K562 (cell line): ENCODE measurements around the gene ERAS. TPM values are rescaled to one million over a fixed set of nuclear protein-coding genes. Genes with fewer than 3 reads are reported as not detected.

Source experiments
- COPS2 ChIP-seq: fragments of 450-650 bp; conservative IDR thresholded peaks from 2 replicates; pipeline ENCODE4 v1.6.1; 2016; ENCODE audit warnings: mild to moderate bottlenecking, moderate library complexity
- CTCF ChIP-seq, 3 experiments: IDR thresholded peaks in 2 of 3; conservative IDR thresholded peaks in 1 of 3; 2 replicates each; pipeline ENCODE4 v1.5.1; 2011 to 2012; ENCODE audit warnings: low read length in 3 of 3, mild to moderate bottlenecking in 3 of 3, control low read depth in 2 of 3, improper control_type of control experiment in 1 of 3, inconsistent platforms in 1 of 3, low read depth in 1 of 3, mixed read lengths in 1 of 3, moderate library complexity in 1 of 3; ENCODE audit not compliant: insufficient read depth in 2 of 3
- ELF2 ChIP-seq: fragments of 250-450 bp; sonication (Bioruptor Pico); IDR thresholded peaks from 2 replicates; pipeline ENCODE4 v1.5.0; 2021; ENCODE audit warnings: mild to moderate bottlenecking
- GABPB1 ChIP-seq: sonication (generic); formaldehyde crosslinking; IDR thresholded peaks from 2 replicates; pipeline ENCODE4 v1.8.0; 2022; ENCODE audit warnings: mild to moderate bottlenecking, missing genetic modification reagents
- ILK ChIP-seq: fragments of 450-650 bp; IDR thresholded peaks from 2 replicates; pipeline ENCODE4 v1.6.1; 2016; ENCODE audit warnings: missing genetic modification characterization, low read depth, mild to moderate bottlenecking, missing compliant biosample characterization, moderate library complexity, borderline replicate concordance
- NKRF ChIP-seq: fragments of 450-650 bp; IDR thresholded peaks from 2 replicates; pipeline ENCODE4 v1.6.1; 2016; ENCODE audit warnings: borderline replicate concordance
- PYGO2 ChIP-seq: fragments of 450-650 bp; IDR thresholded peaks from 2 replicates; pipeline ENCODE4 v1.6.1; 2016; ENCODE audit warnings: mild to moderate bottlenecking, missing genetic modification characterization, moderate library complexity, missing compliant biosample characterization
- SLC30A9 ChIP-seq: fragments of 250-450 bp; sonication (Bioruptor Pico); IDR thresholded peaks from 2 replicates; pipeline ENCODE4 v1.8.0; 2022; ENCODE audit warnings: mild to moderate bottlenecking, moderate library complexity
- SMAD2 ChIP-seq: fragments of 150-350 bp; IDR thresholded peaks from 2 replicates; pipeline ENCODE4 v1.6.1; 2014; ENCODE audit warnings: low read depth, mild to moderate bottlenecking, low read length
- STAT6 ChIP-seq: sonication (generic); formaldehyde crosslinking; IDR thresholded peaks from 2 replicates; pipeline ENCODE4 v1.8.1; 2023; ENCODE audit warnings: mild to moderate bottlenecking, missing genetic modification reagents
- ZNF124 ChIP-seq: sonication (generic); formaldehyde crosslinking; IDR thresholded peaks from 2 replicates; pipeline ENCODE4 v1.8.1; 2022; ENCODE audit warnings: missing genetic modification reagents
- ZNF23 ChIP-seq: fragments of 250-450 bp; sonication (Bioruptor Pico); IDR thresholded peaks from 2 replicates; pipeline ENCODE4 v1.4.0; 2020; ENCODE audit warnings: mild to moderate bottlenecking
- ZNF277 ChIP-seq: fragments of 250-450 bp; sonication (Bioruptor Pico); IDR thresholded peaks from 2 replicates; pipeline ENCODE4 v1.8.0; 2022; ENCODE audit warnings: inconsistent platforms, mild to moderate bottlenecking, moderate library complexity, borderline replicate concordance
- ZNF740 ChIP-seq, 3 experiments: fragments of 200-800 bp in 1 of 3; sonication (Bioruptor generic) in 1 of 3; sonication (generic) in 1 of 3; formaldehyde crosslinking in 1 of 3; IDR thresholded peaks; 2 replicates each; pipeline versions ENCODE4 v1.6.1 to v1.8.0; 2016 to 2022; ENCODE audit warnings: mild to moderate bottlenecking in 2 of 3, missing compliant biosample characterization in 2 of 3, missing genetic modification characterization in 2 of 3, missing genetic modification reagents in 1 of 3
- polyA plus RNA-seq, 8 experiments: library from polyadenylated mRNA; depleted of rRNA in 4 of 8; stranded (reverse) in 5 of 8; unstranded in 3 of 8; fragments of >200 nt; fragmentation: Nextera tagmentation in 2 of 8; fragmentation: Illumina TruSeq in 1 of 8; extraction: Ambion mirVana in 2 of 8; extraction: Trizol in 1 of 8; gene quantifications; 2 replicates each; pipeline versions ENCODE4 v1.2.1 to v1.2.3, GENCODE V29; 2011 to 2014; ENCODE audit warnings: inconsistent platforms in 1 of 8, missing spikeins in 1 of 8
- total RNA-seq, 7 experiments: library from RNA; depleted of rRNA in 6 of 7; stranded (reverse); fragments of >200 nt in 6 of 7; fragmentation: Illumina TruSeq in 2 of 7; extraction: Trizol in 2 of 7; gene quantifications; 2 replicates each; pipeline versions ENCODE4 v1.2.1 to v1.2.3, GENCODE V29; 2011 to 2021; ENCODE audit warnings: low replicate concordance in 1 of 7
- TF ChIP-seq, protein P1 (sequence below): fragments of 250-450 bp; sonication (Bioruptor Pico); IDR thresholded peaks from 2 replicates; pipeline ENCODE4 v1.8.0; 2021; ENCODE audit warnings: mild to moderate bottlenecking, moderate library complexity

Gene ERAS
- total and polyA plus RNA-seq, 9 of the 15 experiments (the other 6 are each of a cell fraction or from before 2014, with no cell fraction given) = 0.07 to 0.12 TPM; not detected in 7

GRCh38 chrX:48786825-48787504 lies 39.3 kb upstream of the ERAS start (continued):
- TF ChIP-seq, protein P1, sequence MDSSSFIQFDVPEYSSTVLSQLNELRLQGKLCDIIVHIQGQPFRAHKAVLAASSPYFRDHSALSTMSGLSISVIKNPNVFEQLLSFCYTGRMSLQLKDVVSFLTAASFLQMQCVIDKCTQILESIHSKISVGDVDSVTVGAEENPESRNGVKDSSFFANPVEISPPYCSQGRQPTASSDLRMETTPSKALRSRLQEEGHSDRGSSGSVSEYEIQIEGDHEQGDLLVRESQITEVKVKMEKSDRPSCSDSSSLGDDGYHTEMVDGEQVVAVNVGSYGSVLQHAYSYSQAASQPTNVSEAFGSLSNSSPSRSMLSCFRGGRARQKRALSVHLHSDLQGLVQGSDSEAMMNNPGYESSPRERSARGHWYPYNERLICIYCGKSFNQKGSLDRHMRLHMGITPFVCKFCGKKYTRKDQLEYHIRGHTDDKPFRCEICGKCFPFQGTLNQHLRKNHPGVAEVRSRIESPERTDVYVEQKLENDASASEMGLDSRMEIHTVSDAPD = no peak
- TF ChIP-seq CTCF (IDR thresholded peaks at IDR 0.05 in 2 of 3, conservative IDR thresholded peaks at IDR 0.05 in 1 of 3; ENCODE audit: insufficient read depth in 2 of 3, low read depth in 1 of 3, low read length in 3 of 3) (no peak), SLC30A9 (CRISPR knock-in tag) (no peak), ILK (tag) (no peak), ZNF23 (no peak), NKRF (peak; percentile 22; the same call in 1 of the 2 replicates), STAT6 (CRISPR knock-in tag) (no peak), SMAD2 (no peak), GABPB1 (0 out of 2 replicates have a peak, but pooled peaks have one; percentile 14), ZNF740 (CRISPR knock-in tag; IDR thresholded peaks at IDR 0.05) (no peak), ZNF740 (tag; IDR thresholded peaks at IDR 0.05) (no peak), COPS2 (no peak), ELF2 (CRISPR knock-in tag) (no peak), ZNF124 (CRISPR knock-in tag) (no peak), PYGO2 (tag) (no peak; the same call in 1 of the 2 replicates), ZNF277 (CRISPR knock-in tag) (no peak)
